ENCODE data around the gene NRXN3.

- TF ChIP-seq, protein P1, sequence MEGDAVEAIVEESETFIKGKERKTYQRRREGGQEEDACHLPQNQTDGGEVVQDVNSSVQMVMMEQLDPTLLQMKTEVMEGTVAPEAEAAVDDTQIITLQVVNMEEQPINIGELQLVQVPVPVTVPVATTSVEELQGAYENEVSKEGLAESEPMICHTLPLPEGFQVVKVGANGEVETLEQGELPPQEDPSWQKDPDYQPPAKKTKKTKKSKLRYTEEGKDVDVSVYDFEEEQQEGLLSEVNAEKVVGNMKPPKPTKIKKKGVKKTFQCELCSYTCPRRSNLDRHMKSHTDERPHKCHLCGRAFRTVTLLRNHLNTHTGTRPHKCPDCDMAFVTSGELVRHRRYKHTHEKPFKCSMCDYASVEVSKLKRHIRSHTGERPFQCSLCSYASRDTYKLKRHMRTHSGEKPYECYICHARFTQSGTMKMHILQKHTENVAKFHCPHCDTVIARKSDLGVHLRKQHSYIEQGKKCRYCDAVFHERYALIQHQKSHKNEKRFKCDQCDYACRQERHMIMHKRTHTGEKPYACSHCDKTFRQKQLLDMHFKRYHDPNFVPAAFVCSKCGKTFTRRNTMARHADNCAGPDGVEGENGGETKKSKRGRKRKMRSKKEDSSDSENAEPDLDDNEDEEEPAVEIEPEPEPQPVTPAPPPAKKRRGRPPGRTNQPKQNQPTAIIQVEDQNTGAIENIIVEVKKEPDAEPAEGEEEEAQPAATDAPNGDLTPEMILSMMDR (IDR thresholded peaks at IDR 0.05) = no peak
- no peak for TF ChIP-seq POLR2A (IDR thresholded peaks at IDR 0.05)
Measured at GRCh38 chr14:78701246-78701645, 531.1 kb downstream of the NRXN3 start.

All from heart left ventricle (tissue), 13 donors.